ENCODE results near the gene FAM217B.
"Not testable (repeated sequence)": the region's sequence is repeated elsewhere in the genome, so short reads cannot be mapped to it uniquely, and the experiment has no call there.

The FAM217B gene

GRCh38 chr20:59948828-59949720 lies 8.9 kb downstream of the FAM217B start:
- Histone ChIP-seq H3K9me3 (no peaks in the 10 kb centered on the region), H3K4me1 (ENCODE audit: control insufficient read depth in 1 of 2, insufficient read depth in 1 of 2, low read depth in 1 of 2, low read length in 1 of 2) (peaks cover 49 to 51% of the 10 kb centered on the region in 2 experiments), H3K36me3 (peaks cover 33% of the 10 kb centered on the region), H3K4me3 (ENCODE audit: low read depth in 1 of 2, low read length in 1 of 2) (no peak overlapping the region), H3K27me3 (no peaks in the 10 kb centered on the region), H3K27ac (peak overlapping the region; percentile 80)
- peak; percentile 52 for TF ChIP-seq CTCF (IDR thresholded peaks at IDR 0.05)

DNA sequence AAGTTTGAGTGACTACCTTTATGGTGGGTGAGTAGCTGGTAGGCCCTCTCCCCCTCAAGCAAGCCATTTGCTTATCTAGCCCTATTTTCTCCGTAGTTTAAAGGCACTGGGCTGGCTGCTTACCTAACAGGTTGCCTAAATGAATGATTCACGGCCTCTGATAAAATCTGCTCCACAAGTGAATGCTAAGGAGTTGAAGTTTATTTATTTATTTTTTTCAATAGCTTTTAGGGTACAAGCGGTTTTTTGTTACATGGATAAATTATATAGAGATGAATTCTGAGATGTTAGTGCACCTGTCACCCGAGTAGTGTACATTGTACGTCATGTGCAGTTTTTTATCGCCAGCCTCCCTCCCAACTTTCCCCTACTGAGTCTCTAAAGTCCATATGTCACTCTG lies 9.7 kb downstream of the FAM217B start:
- TF ChIP-seq CTCF (IDR thresholded peaks at IDR 0.05), result no peak
- Histone ChIP-seq H3K4me1 (ENCODE audit: control insufficient read depth in 1 of 2, insufficient read depth in 1 of 2, low read depth in 1 of 2, low read length in 1 of 2) (peaks cover 47 to 48% of the 10 kb centered on the region in 2 experiments), H3K9me3 (no peaks in the 10 kb centered on the region), H3K4me3 (ENCODE audit: low read depth in 1 of 2, low read length in 1 of 2) (no peak overlapping the region), H3K27me3 (no peaks in the 10 kb centered on the region), H3K27ac (peak overlapping the region; percentile 80), H3K36me3 (peaks cover 24% of the 10 kb centered on the region)

DNA sequence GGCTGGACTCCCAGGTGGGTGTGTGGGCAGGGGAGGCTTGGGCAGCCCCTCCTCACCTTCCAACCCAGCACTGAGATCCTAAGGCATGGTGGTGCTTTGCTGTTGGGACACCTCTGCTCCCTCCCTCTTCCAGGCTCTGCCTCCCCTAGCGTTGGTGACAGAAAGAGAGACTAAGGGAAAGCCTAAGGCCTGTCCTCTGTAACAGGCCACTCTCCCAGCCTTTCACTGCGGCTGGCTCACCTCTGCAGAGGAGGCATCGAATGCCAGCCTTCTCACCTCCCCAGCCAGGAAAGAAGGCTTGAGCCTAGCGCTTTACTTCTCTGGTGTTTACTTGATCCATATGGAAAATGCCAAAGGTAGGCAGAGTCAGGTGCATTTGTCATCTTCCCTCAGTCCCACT lies 14.5 kb downstream of the FAM217B start:
- H3K36me3 ChIP-seq, result peaks cover 25% of the 10 kb centered on the region
- H3K4me3 ChIP-seq (ENCODE audit: low read depth in 1 of 2, low read length in 1 of 2), result no peak overlapping the region
- peaks cover 2 to 5% of the 10 kb centered on the region in 2 experiments for H3K4me1 ChIP-seq (ENCODE audit: control insufficient read depth in 1 of 2, insufficient read depth in 1 of 2, low read depth in 1 of 2, low read length in 1 of 2)
- no peak for TF ChIP-seq CTCF (IDR thresholded peaks at IDR 0.05)
- H3K27ac ChIP-seq, result peak overlapping the region; percentile 12
- no peaks in the 10 kb centered on the region for H3K27me3 ChIP-seq
- no peaks in the 10 kb centered on the region for H3K9me3 ChIP-seq

DNA sequence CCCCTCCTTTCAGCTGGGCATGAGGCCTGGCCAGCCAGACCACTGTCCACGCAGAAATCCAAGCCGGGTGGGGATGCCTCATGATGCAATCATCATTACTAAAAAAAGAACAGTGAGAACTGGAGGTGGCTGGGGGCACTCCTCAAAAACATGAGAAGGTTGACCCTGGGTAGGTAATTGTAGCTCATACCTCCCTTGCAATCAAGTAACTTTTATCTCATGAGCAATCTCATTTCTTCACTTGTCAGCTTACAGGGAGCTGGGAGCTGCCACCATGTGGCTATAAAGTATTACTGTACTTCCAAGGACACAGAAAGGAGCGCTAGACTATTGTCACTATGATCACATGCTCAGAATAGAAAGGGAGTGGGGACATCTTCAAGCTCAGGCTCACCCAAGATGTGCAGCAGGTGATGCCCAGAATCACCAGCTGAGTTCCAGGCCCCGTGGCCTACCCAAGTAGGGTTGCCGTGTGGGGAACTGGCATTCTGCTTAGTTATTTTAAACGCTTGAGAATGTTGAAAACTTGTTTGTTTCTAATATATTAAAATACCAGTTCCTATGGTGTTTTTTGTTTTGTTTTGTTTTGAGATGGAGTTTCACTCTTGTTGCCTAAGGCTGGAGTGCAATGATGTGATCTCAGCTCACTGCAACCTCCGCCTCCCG lies 15.1 kb downstream of the FAM217B start:
- no peaks in the 10 kb centered on the region for H3K4me1 ChIP-seq (ENCODE audit: control insufficient read depth in 1 of 2, insufficient read depth in 1 of 2, low read depth in 1 of 2, low read length in 1 of 2)
- H3K4me3 ChIP-seq (ENCODE audit: low read depth in 1 of 2, low read length in 1 of 2), result no peak overlapping the region
- no peak for TF ChIP-seq CTCF (IDR thresholded peaks at IDR 0.05)

DNA sequence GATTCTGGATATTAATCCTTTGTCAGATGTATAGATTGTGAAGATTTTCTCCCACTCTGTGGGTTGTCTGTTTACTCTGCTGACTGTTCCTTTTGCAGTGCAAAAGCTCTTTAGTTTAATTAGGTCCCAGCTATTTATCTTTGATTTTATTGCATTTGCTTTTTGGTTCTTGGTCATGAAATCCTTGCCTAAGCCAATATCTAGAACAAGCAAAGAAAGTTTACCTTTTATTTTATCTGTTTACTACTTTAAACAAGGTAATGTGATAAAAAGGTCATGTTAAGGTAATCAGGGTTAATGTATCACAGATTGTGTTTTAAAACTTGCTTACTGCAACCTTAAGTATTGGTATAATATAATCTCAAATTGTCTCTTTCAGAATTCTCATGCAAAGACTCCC lies 17.4 kb downstream of the FAM217B start:
- not testable (repeated sequence) for H3K9me3 ChIP-seq; H3K27me3 ChIP-seq; H3K27ac ChIP-seq; H3K4me3 ChIP-seq (ENCODE audit: low read depth in 1 of 2, low read length in 1 of 2)
- Histone ChIP-seq H3K36me3 (peaks cover 13% of the 10 kb centered on the region), H3K4me1 (ENCODE audit: control insufficient read depth in 1 of 2, insufficient read depth in 1 of 2, low read depth in 1 of 2, low read length in 1 of 2) (peaks cover 0 to 11% of the 10 kb centered on the region in 2 experiments)

More for the DNA sequence above, 15.1 kb downstream of the FAM217B start:
- Histone ChIP-seq H3K9me3 (no peaks in the 10 kb centered on the region), H3K36me3 (peaks cover 23% of the 10 kb centered on the region), H3K27ac (peak overlapping the region; percentile 12), H3K27me3 (no peaks in the 10 kb centered on the region)

GRCh38 chr20:59958123-59958522 lies 17.9 kb downstream of the FAM217B start, which contains the start of gene CDH26:
TSS of gene CDH26 (plus strand) at chr20:59958423. CDS start at chr20:59958727, 304 bp downstream.
- H3K9me3 ChIP-seq, result no peaks in the 10 kb centered on the region
- peaks cover 11% of the 10 kb centered on the region for H3K36me3 ChIP-seq
- H3K27ac ChIP-seq, result no peak within 1 kb of the TSS
- H3K27me3 ChIP-seq, result no peaks in the 10 kb centered on the region
- no peak within 1 kb of the TSS for H3K4me3 ChIP-seq (ENCODE audit: low read depth in 1 of 2, low read length in 1 of 2)
- peaks cover 0 to 12% of the 10 kb centered on the region in 2 experiments for H3K4me1 ChIP-seq (ENCODE audit: control insufficient read depth in 1 of 2, insufficient read depth in 1 of 2, low read depth in 1 of 2, low read length in 1 of 2)
- TF ChIP-seq CTCF (IDR thresholded peaks at IDR 0.05), result no peak
